Amygdala (tissue), 56 donors: ENCODE results near the gene ATG4B.
"Not testable (repeated sequence)": the region's sequence is repeated elsewhere in the genome, so short reads cannot be mapped to it uniquely, and the experiment has no call there.

Source experiments
- DNase-seq, 56 donors: peaks; one replicate each; lab custom pipeline; 2025; lab: John Stamatoyannopoulos, UW

Gene ATG4B

GRCh38 chr2:241660593-241661213 is 23.2 kb downstream of the ATG4B start:
- DNase-seq = no peak

GRCh38 chr2:241662731-241663130 is 25.2 kb downstream of the ATG4B start:
- not testable (repeated sequence) for DNase-seq

- peak in 11 of 56 donors; percentile 14 to 65 (median 31) for DNase-seq
These were observed 28.4 kb downstream of the ATG4B start for GRCh38 chr2:241665731-241666440.

DNA sequence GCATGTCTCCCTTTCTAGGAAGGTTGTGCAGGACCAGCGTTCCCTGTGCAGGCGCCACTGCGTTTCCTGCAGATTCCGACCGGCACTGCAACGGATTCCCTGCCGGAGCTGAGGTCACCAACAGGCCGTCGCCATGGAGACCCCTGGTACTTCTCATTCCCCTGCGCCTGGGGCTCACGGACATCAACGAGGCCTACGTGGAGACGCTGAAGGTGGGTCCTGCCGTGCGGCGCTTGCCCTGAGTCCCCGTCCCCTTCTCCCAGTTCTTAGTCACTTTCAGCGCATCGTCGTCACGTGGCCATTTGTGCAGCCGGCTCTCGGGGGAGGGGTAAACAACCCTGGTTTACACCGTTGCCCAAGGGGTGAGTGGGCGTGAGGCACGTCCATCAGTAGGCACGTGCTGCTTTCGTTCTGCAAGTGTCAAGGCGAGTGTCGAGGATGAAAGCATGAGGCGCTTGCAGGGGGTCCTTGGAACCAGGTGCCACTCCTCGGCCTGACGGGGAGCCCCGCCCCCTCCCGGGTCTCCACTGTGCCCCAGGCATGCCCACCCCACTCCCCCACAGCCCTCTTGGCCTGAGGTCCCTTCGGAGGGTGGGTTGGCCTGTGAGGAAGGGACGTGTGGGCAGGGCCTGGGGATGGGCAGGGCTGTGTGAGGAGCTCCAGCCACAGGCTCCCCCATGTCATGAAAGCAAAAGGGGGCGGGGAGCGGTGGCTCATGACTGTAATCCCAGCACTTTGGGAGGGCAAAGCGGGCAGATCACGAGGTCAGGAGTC is 29.3 kb downstream of the ATG4B start:
- no peak for DNase-seq

DNA sequence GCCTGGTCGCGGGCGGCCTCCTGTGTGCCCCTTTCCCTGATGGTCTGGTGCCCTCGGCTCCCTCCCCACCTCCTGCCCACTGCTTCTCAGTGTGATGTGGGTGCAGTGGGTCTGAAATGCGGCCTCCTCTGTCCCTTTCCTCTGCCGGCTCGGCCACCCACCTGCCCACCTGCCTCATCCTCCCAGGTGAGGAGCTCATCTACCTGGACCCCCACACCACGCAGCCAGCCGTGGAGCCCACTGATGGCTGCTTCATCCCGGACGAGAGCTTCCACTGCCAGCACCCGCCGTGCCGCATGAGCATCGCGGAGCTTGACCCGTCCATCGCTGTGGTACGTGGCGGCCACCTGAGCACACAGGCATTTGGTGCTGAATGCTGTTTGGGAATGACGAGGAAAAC is 30.9 kb downstream of the ATG4B start:
- DNase-seq = no peak

- no peak for DNase-seq
These were observed 31.3 kb downstream of the ATG4B start for GRCh38 chr2:241668839-241669238.

DNA sequence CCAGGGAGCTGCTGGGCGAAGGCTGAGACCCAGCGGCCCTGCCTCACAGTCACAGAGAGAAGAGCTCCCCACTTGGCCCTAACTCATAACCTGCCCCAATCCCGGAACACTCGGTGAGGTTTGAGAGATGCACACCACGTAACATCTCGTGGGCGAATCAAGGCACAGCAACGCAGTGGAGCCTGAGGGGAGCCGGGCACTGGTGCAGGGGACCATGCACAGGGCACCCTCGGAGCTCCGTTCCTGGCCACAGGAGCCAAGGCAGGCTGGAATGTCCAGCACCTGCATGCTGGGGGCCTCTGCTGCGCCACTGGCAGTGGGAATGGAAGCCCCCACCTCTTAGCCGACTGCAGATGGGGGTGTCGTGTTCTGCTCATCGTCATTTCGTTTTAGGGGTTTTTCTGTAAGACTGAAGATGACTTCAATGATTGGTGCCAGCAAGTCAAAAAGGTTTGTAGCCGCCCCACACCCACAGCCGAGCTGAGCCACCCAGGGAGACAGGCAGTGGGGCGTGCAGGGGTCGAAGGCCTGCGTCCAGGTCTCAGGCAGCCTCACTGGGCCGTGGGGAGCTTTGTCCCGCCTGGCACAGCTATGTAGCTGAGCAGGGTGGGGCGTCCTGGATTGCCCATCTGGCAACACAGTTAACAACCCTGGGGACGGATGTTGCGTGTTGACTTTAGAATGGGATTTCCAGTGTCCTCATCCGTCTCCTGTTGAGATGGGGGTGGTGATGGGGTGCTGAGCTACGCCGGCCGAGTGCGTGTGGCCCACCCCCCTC is 33.0 kb downstream of the ATG4B start:
- DNase-seq = no peak

- DNase-seq = no peak
These were observed 34.2 kb downstream of the ATG4B start for GRCh38 chr2:241671457-241672240.

DNA sequence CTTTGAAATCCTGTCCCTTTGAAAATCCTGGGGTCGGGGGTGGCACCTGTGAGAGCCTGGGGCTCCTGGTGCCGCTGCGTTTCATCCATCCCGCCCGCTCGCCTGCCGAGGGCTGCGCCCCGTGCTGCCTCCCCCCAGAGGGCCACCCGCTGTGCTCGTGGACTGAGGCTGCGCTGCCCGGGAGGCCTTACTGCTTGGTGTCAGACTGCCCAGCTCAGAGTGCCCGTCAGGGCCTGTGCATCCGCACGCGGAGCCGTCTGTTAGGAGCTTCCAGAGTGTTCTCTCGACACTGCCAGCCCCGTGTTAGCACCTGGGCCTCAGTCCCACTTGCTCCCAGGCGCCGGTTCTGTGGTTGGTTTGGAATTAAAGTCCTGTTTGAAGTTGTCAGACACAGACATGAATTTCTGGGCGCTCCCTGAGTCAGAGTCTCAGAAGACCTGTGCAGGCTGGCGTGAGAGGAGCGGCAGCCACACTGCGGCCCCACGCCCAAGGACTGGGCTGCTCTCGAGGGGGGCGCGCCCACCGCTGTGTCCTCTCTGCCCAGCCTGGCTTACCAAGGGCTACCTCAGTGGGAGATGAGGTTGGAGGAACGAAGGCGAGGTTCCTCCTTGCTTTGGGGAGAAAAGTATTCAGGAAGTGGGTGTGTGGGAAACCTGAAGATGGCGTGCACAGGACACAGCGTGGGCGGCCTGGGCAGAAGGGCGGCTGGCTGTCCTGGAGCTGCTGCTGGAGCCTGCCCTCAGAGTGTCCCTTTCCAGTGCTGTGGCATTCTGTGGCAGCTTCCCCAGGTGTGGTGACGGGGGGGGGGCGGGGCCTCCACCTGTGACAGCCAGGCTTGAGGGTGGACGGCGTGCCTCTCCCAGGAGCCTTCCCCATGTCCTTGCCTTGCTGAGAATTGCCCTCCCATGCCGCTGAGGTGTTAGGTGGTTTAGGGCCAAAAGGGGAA is 35.0 kb downstream of the ATG4B start:
- no peak for DNase-seq

GRCh38 chr2:241673189-241673663 is 35.7 kb downstream of the ATG4B start:
- no peak for DNase-seq

DNA sequence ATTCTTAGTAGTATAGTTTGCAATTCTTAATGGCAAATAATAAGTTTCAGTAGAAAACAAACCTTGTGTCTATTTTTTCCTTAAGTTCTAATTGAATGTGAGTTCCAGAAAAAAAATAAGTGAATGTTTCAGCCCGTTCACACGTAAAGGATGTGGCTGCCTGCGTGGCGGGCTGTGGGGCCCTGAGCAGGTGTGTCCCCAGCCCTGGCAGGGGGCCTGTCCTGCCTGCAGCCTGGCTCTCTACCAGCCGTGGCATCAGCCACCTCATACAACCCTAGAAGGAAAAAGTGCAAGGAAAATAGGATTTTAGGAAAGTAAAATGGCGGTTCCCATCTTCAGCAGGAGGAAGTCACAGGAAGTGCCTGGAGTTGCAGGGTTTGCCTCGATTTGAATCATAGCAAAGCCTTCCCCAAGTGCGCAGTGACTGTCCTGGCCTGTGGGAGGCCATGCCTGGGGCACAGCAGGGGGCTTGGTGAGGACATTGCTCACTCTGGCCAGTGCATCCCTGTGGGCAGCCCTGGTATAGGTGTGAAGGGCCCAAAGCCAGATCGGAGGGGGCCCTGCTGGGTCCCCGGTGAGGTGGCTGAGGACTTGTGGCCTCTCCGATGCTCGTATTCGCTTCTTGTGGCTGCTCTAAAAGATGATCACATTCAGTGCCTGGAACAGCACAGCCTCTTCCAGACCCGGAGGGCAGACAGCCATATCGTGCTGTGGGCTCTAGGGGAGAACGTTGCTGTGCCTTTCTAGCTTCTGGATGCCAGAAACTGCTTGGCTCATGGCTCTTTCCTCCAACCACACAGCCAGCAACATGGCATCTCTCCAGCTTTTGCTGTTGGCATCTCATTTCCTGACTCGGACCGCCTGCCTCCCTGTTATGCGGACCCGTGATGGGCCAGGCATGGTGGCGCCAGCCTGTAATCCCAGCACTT is 36.6 kb downstream of the ATG4B start:
- peak in 4 of 56 donors; percentile 21 to 41 (median 24) for DNase-seq

- no peak for DNase-seq
These were observed 38.4 kb downstream of the ATG4B start for GRCh38 chr2:241675885-241676284.

DNA sequence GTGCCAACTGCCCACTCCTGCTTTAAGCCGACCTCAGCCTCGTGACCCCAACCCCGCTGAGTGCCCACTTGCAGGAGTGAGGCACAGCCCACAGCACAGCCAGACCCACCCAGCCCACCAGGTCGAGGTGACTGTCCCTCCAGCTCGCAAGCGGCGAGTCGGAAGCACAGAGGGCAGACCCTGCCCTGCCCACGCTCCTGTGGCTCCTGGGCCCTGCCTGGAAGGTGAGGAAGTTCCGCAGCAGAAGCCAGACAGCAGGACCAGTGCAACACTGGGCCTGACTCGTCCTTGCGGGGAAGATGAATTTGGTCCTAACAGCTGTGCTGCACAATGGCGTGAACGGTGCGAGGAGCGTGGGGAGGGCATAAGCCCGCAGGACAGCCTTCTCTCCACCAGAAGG is 39.2 kb downstream of the ATG4B start:
- no peak for DNase-seq

- DNase-seq = no peak
These were observed 39.9 kb downstream of the ATG4B start for GRCh38 chr2:241677392-241677791.

DNA sequence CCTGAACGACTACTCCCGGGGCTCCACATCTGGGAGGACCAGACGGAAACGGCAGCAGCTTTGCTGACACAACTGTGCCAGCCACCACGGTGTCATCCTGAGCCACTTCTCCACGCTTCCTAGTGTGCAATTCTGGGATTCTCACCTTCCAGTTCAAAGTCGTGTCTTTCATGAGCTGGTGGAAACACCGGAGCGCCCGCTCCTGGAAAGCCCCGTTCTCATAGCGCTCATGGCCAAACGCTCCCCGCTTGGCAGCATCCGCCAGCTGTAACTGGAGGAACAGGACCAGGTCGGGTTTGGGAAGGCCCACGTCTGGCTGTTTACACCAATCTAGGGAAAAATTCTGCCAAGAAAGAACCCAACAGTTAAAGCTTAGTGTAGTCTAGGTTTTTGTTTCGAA is 40.8 kb downstream of the ATG4B start:
- DNase-seq = no peak

- no peak for DNase-seq
These were observed 41.5 kb downstream of the ATG4B start for GRCh38 chr2:241678784-241679540.

DNA sequence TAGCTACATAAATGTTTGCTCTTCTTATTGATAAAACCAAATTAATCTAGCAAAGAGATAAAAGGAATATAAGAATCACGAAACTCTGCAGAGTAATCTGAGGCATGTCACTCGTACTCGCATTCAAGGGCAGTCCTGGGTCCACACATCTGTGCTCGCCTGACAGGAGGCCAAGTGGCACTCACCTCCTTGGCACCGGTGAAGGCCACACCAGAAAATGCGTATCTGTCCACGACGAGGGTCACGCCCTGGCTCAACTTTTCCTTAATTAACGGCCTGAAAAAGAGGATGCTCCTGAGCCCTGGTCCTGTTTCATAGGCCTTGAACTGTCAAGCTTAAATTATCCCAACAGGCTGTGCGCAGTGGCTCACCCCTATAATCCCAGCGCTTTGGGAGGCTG is 42.6 kb downstream of the ATG4B start:
- no peak for DNase-seq
